Measurements from ENCODE around the gene CALML3.

Gene CALML3

GRCh38 chr10:5530846-5531557, 6.2 kb downstream of the CALML3 start:
- DNase-seq (ENCODE audit: low read depth, low spot score) = no peak
- H3K4me3 ChIP-seq (ENCODE audit: low read depth, low read length) = no peak overlapping the region
- TF ChIP-seq CTCF (IDR thresholded peaks at IDR 0.05; ENCODE audit: low read depth, low read length) = no peak
- in situ Hi-C loops (cut with HindIII; ENCODE audit: low sequenced_read_pairs) = no loop called here

GRCh38 chr10:5531558-5532306, 7.0 kb downstream of the CALML3 start:
- in situ Hi-C loops (cut with HindIII; ENCODE audit: low sequenced_read_pairs) = no loop called here

GRCh38 chr10:5532307-5532605, 7.5 kb downstream of the CALML3 start:
- DNase-seq (ENCODE audit: low read depth, low spot score) = no peak
- in situ Hi-C loops (cut with HindIII; ENCODE audit: low sequenced_read_pairs) = no loop called here
- no peak for TF ChIP-seq CTCF (IDR thresholded peaks at IDR 0.05; ENCODE audit: low read depth, low read length)
- no peak overlapping the region for H3K4me3 ChIP-seq (ENCODE audit: low read depth, low read length)

More at GRCh38 chr10:5531558-5532306, 7.0 kb downstream of the CALML3 start:
- DNase-seq (ENCODE audit: low read depth, low spot score) = no peak
- TF ChIP-seq CTCF (IDR thresholded peaks at IDR 0.05; ENCODE audit: low read depth, low read length) = no peak
- H3K4me3 ChIP-seq (ENCODE audit: low read depth, low read length) = no peak overlapping the region

GRCh38 chr10:5532618-5533097, 7.9 kb downstream of the CALML3 start:
- no peak overlapping the region for H3K4me3 ChIP-seq (ENCODE audit: low read depth, low read length)
- no peak for TF ChIP-seq CTCF (IDR thresholded peaks at IDR 0.05; ENCODE audit: low read depth, low read length)
- in situ Hi-C loops (cut with HindIII; ENCODE audit: low sequenced_read_pairs) = no loop called here
- DNase-seq (ENCODE audit: low read depth, low spot score) = no peak

GRCh38 chr10:5533098-5533731, 8.5 kb downstream of the CALML3 start:
- no peak for TF ChIP-seq CTCF (IDR thresholded peaks at IDR 0.05; ENCODE audit: low read depth, low read length)
- in situ Hi-C loops (cut with HindIII; ENCODE audit: low sequenced_read_pairs) = no loop called here
- no peak for DNase-seq (ENCODE audit: low read depth, low spot score)
- H3K4me3 ChIP-seq (ENCODE audit: low read depth, low read length) = no peak overlapping the region

- TF ChIP-seq CTCF (IDR thresholded peaks at IDR 0.05; ENCODE audit: low read depth, low read length) = no peak
- DNase-seq (ENCODE audit: low read depth, low spot score) = no peak
- in situ Hi-C loops (cut with HindIII; ENCODE audit: low sequenced_read_pairs) = no loop called here
- H3K4me3 ChIP-seq (ENCODE audit: low read depth, low read length) = no peak overlapping the region
Measured at GRCh38 chr10:5534051-5534821, 9.5 kb downstream of the CALML3 start.
